ENCODE measurements around the gene GFER. TPM values are rescaled to one million over a fixed set of nuclear protein-coding genes. Genes with fewer than 3 reads are reported as not detected.
A peak's percentile ranks its signal among the peaks of the same experiment; 100 is the strongest.

The GFER gene
- total and polyA plus RNA-seq, 9 of the 15 experiments (the other 6 are each of a cell fraction or from before 2014, with no cell fraction given) = 4.3 to 53.7 (median 19.8) TPM

DNA sequence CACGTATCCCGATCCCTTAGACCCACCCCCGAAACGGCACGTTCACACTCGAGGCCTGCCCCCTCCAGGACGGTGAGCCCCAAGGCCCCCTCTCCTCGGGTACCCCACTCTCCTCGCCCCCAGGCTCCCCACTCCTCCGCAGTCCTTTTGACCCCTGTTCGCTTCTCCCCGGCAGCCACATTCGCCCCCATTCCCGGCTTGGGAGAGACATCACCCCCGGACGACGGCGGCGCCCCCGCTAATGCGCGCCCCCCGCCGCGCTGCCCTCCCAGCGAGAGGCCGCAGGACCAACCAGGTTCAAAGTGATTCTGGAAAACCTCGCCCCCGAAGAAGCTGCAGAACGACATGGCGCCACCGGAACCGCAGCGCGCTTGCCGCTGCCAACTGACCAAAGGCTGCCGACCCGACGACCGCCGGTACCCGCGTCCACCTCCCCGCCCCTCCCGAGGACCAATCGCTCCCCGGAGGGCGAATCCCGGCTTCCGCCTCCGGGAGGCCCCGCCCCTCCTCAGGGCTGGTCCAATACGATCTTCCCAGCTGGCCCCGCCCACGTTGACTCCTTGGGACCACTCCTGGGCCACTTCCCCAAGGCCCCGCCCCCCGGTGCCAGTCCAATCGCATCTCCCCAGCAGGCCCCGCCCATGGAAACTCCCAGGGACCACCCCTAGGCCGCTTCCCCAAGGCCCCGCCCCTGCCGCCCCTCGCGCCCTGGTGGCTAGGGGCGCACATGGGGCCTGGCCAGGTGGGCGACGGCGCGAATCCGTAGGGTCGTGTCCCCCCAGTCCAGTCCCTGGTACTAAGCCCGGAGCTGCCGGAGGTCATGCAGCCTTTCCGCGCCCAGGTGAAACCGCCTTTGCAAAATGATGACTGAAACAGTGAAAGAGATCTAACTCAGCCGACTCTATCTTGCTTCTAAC is 40.9 kb upstream of the GFER start, which contains the start of gene MSRB1 (continued):
- TF ChIP-seq, protein P1, sequence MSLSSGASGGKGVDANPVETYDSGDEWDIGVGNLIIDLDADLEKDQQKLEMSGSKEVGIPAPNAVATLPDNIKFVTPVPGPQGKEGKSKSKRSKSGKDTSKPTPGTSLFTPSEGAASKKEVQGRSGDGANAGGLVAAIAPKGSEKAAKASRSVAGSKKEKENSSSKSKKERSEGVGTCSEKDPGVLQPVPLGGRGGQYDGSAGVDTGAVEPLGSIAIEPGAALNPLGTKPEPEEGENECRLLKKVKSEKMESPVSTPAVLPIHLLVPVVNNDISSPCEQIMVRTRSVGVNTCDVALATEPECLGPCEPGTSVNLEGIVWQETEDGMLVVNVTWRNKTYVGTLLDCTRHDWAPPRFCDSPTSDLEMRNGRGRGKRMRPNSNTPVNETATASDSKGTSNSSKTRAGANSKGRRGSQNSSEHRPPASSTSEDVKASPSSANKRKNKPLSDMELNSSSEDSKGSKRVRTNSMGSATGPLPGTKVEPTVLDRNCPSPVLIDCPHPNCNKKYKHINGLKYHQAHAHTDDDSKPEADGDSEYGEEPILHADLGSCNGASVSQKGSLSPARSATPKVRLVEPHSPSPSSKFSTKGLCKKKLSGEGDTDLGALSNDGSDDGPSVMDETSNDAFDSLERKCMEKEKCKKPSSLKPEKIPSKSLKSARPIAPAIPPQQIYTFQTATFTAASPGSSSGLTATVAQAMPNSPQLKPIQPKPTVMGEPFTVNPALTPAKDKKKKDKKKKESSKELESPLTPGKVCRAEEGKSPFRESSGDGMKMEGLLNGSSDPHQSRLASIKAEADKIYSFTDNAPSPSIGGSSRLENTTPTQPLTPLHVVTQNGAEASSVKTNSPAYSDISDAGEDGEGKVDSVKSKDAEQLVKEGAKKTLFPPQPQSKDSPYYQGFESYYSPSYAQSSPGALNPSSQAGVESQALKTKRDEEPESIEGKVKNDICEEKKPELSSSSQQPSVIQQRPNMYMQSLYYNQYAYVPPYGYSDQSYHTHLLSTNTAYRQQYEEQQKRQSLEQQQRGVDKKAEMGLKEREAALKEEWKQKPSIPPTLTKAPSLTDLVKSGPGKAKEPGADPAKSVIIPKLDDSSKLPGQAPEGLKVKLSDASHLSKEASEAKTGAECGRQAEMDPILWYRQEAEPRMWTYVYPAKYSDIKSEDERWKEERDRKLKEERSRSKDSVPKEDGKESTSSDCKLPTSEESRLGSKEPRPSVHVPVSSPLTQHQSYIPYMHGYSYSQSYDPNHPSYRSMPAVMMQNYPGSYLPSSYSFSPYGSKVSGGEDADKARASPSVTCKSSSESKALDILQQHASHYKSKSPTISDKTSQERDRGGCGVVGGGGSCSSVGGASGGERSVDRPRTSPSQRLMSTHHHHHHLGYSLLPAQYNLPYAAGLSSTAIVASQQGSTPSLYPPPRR (CRISPR knock-in tag; IDR thresholded peaks at IDR 0.05; ENCODE audit: borderline replicate concordance) = no peak
- TF ChIP-seq TCF7L2 (IDR thresholded peaks at IDR 0.05; ENCODE audit: low read depth, low read length) (no peak), TAF9B (IDR thresholded peaks at IDR 0.05; ENCODE audit: partially characterized antibody) (no peak), CCAR2 (IDR thresholded peaks at IDR 0.05; ENCODE audit: low read depth, low read length) (no peak), RBM39 (optimal IDR thresholded peaks at IDR 0.05; ENCODE audit: low read depth, low read length) (no peak), BDP1 (IDR thresholded peaks at IDR 0.05; ENCODE audit: insufficient read depth, insufficient read length) (no peak), ZNF699 (CRISPR knock-in tag; IDR thresholded peaks at IDR 0.05; ENCODE audit: insufficient replicate concordance) (no peak), ZNF785 (CRISPR knock-in tag; IDR thresholded peaks at IDR 0.05) (no peak), ZC3H11A (IDR thresholded peaks at IDR 0.05; ENCODE audit: low read depth, low read length) (no peak), EWSR1 (IDR thresholded peaks at IDR 0.05; ENCODE audit: borderline replicate concordance, low read depth, partially characterized antibody) (no peak), CCNT2 (IDR thresholded peaks at IDR 0.05; ENCODE audit: borderline replicate concordance, extremely low read depth, insufficient read length, low read depth, low read length) (peak; percentile 70), ZNF511 (CRISPR knock-in tag; IDR thresholded peaks at IDR 0.05) (peak; percentile 69; the same call in 1 of the 2 replicates), EHMT2 (IDR thresholded peaks at IDR 0.05) (no peak), GATAD2A (IDR thresholded peaks at IDR 0.05) (0 out of 2 replicates have a peak, but pooled peaks have one; percentile 37), TSC22D4 (tag; IDR thresholded peaks at IDR 0.05) (no peak), CREB1 (IDR thresholded peaks at IDR 0.05) (no peak), CREB1 (CRISPR knock-in tag; IDR thresholded peaks at IDR 0.05) (no peak), ZBTB17 (CRISPR knock-in tag; IDR thresholded peaks at IDR 0.05) (no peak), SIRT6 (IDR thresholded peaks at IDR 0.05; ENCODE audit: low read depth, low read length) (no peak), TCF3 (CRISPR knock-in tag; IDR thresholded peaks at IDR 0.05) (no peak), NEUROD1 (IDR thresholded peaks at IDR 0.05; ENCODE audit: borderline replicate concordance, low read depth, low read length, partially characterized antibody) (no peak)
- TF ChIP-seq, protein P2, sequence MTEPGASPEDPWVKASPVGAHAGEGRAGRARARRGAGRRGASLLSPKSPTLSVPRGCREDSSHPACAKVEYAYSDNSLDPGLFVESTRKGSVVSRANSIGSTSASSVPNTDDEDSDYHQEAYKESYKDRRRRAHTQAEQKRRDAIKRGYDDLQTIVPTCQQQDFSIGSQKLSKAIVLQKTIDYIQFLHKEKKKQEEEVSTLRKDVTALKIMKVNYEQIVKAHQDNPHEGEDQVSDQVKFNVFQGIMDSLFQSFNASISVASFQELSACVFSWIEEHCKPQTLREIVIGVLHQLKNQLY (CRISPR knock-in tag; conservative IDR thresholded peaks at IDR 0.05) = 0 out of 4 replicates have a peak, but pooled peaks of 1 of the 2 experiments have one; percentile 79
